HG03442 (cell line): ENCODE data around the gene CELF4.

ENCODE experiments used
- ATAC-seq: cut with Tn5 transposase; IDR thresholded peaks from one replicate; pipeline ENCODE4 v1.9.1; 2021; ENCODE audit warnings: mild to moderate bottlenecking, moderate library complexity; ENCODE audit not compliant: unreplicated experiment

Gene CELF4

DNA sequence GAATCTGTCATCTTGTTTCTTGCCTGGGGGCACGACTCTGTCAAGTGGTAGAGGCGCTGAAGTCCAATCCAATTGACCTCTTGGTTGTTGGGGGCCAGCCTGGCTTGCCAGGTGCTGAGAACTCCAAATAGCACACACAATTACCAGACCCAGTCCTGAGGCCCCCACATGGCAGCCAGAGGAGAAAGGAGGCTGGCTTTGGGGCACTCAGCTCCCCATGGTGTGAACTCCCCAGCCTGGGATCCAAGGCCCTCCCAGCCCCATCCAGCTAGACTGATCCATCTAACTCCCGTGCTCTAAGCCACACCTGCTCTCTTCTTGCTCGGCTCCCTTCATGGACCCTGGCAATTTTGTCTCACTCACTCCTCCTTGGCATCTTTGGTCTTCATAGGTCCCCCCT lies 170.0 kb downstream of the CELF4 start:
- no peak for ATAC-seq

DNA sequence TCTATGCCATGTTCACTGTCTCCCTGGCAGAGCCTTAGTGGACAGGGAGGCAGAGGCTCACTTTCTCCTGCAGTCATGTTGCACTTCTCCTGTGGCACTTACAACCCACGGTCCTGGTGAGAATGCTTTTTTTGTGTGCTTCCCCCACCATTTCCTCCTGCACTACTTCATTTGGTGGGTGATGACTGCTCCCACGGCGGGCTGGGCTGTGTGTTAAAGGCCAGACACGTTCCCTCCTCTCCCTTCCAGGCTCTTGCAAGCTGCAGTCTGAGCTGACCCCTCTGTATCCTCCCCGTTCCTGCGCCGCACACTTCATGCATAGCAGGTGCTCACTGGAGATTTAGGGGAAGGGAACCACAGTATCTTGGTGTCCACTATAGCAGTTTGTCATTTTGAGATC lies 170.5 kb downstream of the CELF4 start:
- ATAC-seq: no peak

DNA sequence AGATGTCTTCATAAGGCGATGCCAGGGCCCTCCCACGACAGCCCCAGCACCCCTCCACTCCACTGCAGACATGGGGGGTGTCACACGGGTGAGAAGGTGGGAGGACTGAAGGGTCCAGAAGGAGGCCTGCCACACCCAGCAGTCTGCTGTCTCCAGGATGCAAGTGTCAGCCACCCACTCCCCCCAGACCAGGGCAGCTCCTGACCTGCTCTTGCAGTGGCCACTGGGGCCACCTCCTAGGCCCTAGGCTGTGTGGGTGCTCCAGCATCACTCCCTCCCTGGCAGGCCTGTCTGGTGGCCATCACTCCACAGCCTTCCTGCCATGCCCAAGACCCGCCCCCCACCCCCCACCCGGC lies 171.0 kb downstream of the CELF4 start:
- no peak for ATAC-seq

DNA sequence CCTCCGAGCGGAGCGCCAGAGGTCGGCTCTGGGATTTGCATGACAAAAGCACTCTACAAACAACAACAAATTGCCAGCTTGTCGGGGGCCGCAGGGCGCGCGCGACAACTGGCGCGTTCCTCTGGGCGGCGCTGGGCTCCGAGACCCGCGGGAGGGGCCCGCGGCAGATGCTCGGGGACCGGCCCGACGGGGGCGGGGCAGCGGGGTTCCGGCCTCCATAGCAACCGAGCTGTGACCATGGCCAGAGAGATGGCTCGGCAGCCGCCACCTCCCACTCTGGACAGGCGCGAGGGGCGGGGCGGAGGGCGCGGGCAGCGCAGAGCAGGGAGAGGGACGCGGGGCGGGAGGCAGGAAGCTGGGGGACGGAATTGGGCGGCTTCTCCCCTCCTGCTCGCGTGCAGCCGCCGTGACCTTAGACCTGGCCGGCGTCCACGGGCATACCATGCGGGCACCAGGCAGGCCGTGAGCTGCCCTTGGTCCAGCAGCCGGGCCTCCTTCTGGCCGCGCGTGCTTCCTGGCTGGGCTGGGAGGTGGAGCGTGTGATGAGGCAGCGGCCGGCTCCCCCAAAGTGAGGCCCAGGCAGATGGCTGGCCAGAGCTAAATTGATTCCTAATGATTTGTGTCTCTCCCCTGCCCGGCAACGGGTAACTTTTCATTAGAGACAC lies 171.5 kb downstream of the CELF4 start:
- ATAC-seq: no peak

DNA sequence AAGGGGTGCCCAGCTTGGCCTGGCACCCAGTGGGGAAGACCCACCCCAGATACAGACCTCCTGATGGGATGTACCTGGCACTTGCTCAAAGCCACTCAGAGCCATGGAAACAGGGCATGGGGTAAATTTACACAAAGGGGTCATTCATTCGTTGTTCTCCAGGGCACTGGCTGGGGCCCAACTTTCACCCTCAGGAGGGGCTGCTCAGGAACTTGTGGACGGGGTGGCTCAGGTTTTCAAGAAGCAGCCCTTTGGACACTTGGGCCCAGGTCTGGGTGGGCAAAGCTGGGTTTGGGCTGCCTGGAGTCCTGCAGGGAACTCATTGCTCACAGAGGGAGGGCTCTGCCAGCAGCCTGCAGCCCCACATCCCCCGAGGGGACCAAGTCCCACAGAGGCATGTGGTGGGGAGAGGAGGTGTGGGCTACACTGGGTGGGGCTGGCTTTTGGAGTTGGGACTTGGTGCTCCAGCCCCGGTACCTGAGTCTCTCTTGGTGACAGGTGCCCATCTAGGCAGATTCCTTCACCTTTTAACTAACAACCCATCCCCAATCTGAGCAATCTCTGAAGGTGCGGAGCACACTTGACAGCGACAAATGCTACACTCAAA lies 172.3 kb downstream of the CELF4 start:
- no peak for ATAC-seq

DNA sequence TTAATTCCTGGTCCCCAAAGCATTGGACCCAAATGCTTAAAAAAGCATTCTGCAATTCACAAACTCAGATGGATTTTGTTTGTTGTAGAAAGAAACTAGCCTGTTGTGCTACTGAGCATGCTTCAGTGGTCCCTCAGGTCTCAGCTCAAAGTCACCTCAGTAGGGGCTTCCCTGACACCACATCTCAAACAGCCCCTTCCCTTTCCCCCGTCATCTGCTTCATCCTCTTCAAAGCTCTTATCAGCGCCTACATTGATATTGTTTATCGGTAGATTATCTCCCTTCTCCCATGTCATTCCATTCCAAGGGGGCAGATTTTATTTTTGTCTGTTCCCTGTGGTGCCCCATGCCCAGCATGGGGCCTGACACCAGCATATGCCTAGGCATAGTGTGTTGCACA lies 172.9 kb downstream of the CELF4 start:
- no peak for ATAC-seq

DNA sequence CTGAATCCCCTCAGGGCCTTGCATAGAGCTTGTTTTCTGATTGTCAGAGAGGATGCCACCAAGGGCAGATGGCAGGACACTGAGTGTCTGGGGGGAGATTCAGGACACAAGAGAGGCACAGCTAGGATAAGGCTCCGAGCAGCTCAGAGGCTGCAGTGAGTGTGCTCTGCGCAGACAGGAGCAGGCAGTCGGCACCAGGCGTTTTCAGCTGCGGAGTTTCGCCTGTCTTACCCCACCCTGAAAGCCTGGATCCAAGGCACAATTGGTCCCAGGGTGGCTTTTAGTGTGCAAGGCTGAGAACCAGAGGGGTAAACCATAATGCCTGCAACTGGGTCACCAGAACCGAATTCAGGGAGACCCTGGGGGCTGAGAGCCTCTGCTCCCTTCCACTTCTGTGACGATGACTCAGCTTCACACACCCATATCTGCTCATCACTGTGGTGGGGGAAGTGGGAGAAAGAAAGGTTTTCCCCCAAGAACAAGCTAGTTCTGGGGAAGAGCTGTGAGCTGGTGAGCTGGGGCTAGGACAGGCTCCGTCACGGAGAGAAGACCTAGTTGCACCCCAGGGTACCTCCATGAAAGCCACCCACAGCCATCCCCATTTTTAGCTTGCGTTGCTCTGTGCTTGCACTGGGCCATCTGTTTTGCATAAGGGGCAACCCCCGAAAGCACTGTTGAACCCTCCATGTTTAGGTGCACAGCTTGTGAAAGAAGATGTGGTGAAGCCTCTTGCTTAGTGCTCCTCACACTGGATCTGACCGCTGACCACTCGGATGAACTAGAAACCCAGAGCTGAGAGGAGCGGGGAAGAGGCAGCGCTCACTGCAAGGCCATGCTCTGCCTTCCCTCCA lies 173.7 kb downstream of the CELF4 start:
- peak; percentile 89 for ATAC-seq

DNA sequence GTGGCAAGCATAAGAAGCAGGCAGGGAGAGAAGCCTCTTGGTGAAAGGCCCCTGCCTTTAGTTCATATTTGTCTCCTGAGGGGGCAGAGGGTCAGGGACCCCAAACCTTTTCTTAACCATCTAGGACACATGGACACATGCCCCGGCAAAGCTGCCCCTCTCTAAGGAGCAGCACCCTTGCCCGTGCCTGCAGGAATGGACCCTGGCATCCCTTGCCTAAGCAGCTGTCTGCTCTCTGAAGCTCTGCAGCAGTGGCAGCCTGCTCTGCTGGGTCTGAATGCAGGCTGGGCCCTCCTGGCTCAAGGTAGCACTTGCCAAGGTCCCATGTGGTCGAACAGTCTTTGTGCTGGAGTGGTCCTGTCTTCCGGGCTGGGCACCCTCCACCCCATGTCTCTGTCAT lies 174.4 kb downstream of the CELF4 start:
- no peak for ATAC-seq

DNA sequence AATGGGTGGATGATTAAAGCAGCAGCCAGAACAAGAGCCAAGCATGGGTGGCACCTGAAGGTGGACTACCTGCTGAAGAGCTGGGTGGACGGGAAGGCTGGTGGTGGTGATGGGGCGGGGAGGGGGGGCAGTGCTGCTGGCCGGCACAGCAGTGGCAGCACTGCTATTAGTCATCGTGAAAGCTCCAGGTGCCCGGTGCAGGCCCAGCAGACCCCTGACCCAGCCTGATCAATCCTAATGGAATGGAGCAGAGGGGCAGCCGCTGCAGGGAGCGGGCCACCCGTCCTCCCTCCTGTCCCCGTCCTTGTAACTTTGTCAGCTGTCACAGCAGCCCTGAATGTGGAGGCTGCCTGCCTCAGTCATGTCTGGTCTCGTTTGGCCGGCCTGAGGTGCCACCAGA lies 174.9 kb downstream of the CELF4 start:
- no peak for ATAC-seq

DNA sequence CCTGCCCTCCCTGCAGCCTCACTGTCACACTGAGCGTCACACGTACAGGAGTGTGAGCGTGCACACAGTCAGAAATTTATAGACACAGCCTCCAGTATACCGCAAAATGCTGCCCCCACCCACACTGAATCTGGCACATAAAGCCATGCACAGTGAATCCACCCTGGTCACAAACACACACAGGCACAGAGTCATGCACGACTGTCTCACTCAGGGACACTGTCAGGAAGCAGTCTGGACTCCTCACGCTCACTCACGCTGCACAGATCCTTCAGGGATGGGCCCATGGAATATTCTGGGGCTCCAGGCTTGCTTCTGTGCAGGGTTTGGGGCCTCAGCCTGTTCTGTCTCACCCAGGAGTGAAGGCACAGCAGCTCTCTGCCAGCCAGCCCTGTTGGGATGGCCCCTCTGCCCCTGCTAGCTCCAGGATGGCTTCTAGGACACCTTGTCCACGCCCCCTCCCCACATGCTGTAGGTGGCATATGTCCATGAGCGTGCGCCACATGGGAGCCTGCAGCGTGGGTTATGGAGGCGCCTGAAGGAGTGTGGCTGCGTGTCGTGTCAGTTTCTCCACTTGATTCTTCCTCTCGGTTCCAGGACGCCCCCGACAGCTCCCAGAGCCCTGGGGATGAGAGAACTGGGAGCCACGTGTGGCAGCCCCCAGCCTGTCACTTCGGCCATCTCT lies 175.8 kb downstream of the CELF4 start:
- ATAC-seq: no peak

DNA sequence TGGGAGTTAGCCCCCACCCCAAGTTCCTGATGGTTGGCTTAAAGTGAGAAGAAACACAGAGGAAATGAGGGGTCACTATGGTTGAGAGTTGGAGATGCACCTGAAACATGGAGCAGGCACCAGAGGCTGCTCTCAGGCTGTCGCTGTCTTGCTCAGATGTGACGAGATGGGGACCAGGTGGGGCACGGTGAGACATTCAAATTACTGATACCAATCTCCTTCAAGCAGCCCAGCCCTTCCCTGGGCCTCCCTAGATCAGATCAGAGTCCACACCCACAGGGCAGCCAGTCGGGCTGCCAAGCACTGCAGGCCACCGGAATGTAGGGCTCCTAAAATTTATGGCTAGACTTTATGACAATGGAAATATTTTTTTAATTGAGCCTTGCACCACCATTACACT lies 176.6 kb downstream of the CELF4 start:
- no peak for ATAC-seq

DNA sequence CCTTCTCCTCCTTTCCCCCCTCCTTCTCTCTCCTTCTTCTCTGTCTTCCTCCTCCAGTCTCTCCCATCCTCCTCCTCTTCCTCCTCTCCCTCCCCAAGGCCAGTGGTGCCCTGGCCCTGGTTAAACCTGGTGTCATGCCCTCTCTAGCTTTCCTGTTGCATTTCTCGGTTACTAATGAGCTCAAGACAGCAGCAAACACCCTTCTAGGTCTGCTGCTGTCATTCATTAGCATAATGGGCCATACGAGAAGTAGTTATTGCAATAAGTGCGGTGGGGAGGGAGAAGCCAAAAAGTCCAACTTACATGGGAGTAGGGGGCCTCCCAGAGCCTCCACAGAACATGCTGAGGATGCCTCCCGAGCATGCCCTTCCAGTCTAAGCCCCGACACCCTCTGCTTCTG lies 177.2 kb downstream of the CELF4 start:
- no peak for ATAC-seq

DNA sequence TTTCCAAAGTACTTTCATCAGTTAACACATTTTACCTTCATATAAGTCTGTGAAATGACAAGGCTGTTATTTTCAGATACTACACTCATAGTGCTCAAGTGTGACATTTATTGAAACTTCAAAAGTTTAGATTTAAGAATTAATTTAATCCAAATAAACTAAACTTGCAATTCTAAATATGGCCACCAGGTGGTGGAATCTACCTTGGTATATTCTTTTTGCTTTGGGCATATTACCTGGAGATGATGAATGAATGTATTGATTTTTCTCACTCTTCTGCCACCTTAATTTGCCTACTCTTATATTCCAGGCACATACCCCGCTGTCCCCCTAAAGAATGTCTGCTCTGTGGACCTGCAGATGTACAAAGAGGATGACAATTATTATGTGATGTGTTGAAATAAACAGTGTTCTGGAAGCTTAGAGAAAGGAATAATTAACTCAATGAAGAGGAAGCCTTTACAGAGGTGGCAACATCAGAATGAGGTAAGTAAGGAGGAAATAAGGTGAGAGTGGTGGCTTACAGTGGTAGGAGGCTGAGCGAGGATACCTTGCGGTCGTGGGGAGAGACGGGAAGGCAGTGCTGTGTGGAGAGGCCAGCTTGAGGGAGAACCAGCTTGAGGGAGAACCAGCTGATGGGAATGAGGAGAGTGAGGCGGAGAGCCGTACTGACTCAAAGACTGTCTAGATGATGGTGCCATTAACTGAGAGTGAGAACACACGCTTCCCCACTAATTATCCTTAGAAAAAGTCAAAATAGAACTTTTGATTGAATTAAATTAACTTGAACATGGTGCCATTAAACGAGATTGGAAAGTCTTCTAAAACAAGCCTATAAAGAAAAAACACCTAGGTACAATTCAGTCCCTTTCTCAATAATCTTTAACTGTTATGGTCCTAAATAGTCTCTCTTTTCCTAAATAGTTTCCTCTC lies 179.5 kb downstream of the CELF4 start:
- ATAC-seq: no peak

DNA sequence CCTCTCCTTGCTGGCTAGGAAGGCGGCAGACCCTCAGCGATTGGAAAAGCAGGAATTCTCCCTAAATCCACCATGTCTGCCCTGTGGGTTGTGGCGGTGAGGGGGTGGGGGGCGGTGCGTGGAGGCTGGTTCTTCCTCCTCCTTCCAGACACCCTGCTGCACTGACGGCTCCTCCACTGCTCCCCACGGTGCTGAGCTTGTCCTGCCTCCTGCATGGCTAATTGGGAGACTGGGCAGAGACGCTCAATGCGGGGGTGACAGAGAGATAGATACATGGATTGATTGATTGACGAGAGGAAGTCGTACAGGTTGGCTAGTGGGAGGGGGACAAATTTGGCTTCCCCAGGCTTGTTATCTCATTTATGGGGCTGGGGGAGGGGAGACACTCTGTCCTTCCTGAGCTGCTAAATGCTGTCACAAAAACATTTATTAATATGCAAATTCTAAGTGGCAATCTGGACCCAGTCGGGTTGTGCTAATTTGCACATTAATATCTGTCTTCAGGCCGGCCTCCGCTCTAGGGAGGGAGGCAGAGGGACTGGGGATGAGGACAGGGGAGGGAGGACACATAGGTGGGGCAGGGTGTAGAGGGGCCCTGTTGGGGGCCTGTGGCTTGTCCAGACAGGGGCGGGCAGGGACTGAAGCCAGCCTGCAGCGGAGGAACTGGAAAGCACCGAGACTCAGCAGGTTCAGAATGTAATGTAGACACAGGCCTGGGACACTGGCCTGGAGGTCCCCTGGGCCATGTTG lies 181.6 kb downstream of the CELF4 start:
- ATAC-seq: no peak

DNA sequence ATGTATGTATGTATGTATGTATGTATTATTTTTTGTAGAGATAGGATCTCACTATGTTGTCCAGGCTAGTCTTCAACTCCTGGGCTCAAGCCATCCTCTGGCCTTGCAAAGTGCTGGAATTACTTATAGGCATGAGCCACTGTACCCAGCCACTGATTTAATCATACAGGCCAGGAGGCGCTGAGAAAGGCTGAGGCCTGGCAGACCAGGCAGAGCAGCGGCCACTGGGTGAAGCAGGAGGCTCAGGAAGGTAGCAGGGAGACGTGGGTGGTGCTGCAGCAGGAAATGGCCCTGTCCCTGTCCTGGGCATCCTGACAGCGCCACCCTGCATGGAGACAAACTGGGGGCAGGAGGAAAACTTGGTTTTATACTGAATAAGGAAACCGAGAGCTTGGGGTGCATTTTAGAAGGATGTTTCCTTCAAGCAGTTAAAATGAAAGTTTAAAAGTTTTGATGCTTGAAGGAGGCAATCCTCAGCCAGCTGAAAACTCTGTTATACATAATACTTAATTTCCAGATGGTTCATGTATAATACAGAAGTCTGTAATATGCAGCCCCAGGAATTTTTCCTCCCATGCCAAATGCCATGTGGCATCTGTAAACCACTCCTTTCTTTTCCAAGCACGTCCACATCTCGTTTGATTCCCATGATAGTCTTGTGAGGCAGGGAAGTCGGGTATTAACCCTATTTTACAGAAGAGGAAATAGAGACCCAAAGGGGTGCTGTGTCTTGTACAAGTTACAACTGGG lies 182.4 kb downstream of the CELF4 start:
- no peak for ATAC-seq

DNA sequence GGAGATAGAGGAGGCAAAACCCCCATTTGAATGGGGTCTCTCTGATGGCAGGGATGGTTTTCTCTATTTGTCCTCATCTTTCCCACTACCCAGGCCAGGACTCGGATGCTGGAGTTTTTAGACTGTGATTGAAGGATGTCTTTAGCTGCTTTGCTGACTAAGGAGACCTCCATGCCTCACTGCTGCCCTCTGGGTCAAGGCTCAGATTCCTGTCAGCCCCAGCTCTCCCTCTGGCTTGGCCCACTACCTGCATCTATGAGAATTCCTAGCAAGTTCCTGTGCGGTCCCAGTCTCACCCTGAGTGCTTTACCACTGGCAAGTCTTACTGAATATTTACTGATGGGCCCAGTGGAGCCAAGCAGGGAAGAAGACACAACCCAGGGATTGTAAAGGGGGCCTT lies 184.0 kb downstream of the CELF4 start:
- no peak for ATAC-seq

DNA sequence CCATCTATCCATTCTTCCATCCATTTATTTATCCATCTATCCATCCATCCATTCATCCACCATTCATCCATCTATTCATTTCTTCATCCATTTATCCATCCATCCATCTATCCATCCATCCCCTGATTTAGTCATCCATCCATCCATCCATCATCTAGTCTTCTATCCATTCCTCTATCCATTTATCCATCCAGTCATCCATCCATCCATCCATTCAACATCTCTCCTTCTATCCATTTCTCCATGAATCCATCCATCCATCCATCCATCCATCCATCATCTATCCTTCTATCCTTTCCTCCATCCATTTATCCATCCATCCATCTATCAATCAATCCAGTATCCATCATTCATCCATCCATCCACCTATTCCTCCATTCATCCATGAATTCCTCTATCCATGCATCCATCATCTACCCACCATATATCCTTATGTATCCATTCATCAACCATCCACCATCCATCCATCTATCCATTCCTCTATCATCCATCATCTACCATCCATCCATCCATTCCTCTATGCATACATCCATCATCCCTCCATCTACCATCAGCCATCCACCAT lies 185.0 kb downstream of the CELF4 start:
- no peak for ATAC-seq

DNA sequence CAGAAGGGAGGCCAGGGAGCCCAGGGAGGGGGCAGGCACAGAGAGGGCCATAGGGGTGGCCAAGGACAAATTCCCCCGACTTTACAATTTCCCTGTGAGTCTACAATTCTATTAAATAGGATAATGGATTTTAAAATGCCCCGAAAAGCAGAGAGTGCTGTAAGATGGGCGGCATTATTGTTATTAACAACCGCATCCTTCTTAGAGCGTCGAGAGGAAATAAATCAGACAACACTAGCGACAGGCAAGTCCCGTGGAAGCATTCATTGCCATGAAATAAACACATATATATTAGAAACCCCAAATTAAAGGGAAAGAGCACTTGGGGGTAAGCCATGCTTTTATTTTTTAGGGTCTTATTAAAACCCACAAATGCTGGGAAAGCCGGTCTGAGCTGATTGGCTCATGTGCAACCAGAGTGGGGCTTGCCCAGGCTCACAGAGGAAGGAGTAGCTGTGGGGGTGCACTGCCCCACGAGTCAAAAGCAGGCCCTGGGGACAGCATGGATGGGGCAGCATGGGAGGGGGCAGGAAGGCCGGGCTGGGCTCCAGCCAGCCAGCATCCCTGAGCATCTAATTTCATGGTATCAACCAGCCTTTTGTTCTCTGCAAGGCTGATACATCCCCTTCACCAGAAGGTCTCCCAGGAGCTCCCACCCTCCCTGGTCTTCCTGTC lies 187.1 kb downstream of the CELF4 start:
- no peak for ATAC-seq
